ENCODE measurements around the gene MSMP.

- TF ChIP-seq CTCF (IDR thresholded peaks at IDR 0.05): no peak
- TF ChIP-seq POLR2A (IDR thresholded peaks at IDR 0.05): no peak
Measured at GRCh38 chr9:35771943-35772342, 17.9 kb upstream of the MSMP start.
